Endodermal cell (in vitro differentiated cells): ENCODE results near the gene ZNF442. TPM values are rescaled to one million over a fixed set of nuclear protein-coding genes. Genes with fewer than 3 reads are reported as not detected.

Experiments used
- DNase-seq: peaks from one replicate; pipeline ENCODE4 v3.0.0-alpha.2; 2017
- H3K27ac ChIP-seq: 2 replicates; pipeline ENCODE4 v1.5.1; 2013; ENCODE audit warnings: mild to moderate bottlenecking, low read depth, low read length, moderate library complexity
- H3K27me3 ChIP-seq: 2 replicates; pipeline ENCODE4 v1.6.1; 2013; ENCODE audit warnings: mild to moderate bottlenecking, low read length, moderate library complexity; ENCODE audit not compliant: insufficient read depth, control insufficient read depth, poor library complexity, severe bottlenecking
- H3K36me3 ChIP-seq: 2 replicates; pipeline ENCODE4 v1.7.0; 2013; ENCODE audit warnings: mild to moderate bottlenecking, low read length, moderate library complexity; ENCODE audit not compliant: control insufficient read depth, insufficient read depth
- H3K4me1 ChIP-seq: one replicate; pipeline ENCODE4 v1.7.0; 2013; ENCODE audit warnings: low read length; ENCODE audit not compliant: control insufficient read depth, insufficient read depth
- H3K4me3 ChIP-seq: 2 replicates; pipeline ENCODE4 v1.5.1; 2013; ENCODE audit warnings: mild to moderate bottlenecking, low read length, moderate library complexity
- H3K9ac ChIP-seq: 2 replicates; pipeline ENCODE4 v1.6.1; 2013; ENCODE audit warnings: mild to moderate bottlenecking, low read length, moderate library complexity; ENCODE audit not compliant: poor library complexity, severe bottlenecking; ENCODE audit errors: extremely low read depth
- H3K9me3 ChIP-seq: 2 replicates; pipeline ENCODE4 v1.6.1; 2013; ENCODE audit warnings: mild to moderate bottlenecking, low read length, moderate library complexity; ENCODE audit not compliant: control insufficient read depth
- H3K27ac Mint-ChIP-seq: 2 replicates; pipeline ENCODE4 v1.8.0; 2020; ENCODE audit warnings: mixed read lengths
- H3K27me3 Mint-ChIP-seq: 2 replicates; pipeline ENCODE4 v1.8.0; 2021; ENCODE audit warnings: mild to moderate bottlenecking, mixed read lengths; ENCODE audit not compliant: insufficient read depth
- H3K36me3 Mint-ChIP-seq: 2 replicates; pipeline ENCODE4 v1.8.0; 2020; ENCODE audit warnings: low read depth, mixed read lengths
- H3K4me1 Mint-ChIP-seq: 2 replicates; pipeline ENCODE4 v1.8.0; 2020; ENCODE audit warnings: mixed read lengths
- H3K4me3 Mint-ChIP-seq: 2 replicates; pipeline ENCODE4 v1.8.0; 2020; ENCODE audit warnings: mild to moderate bottlenecking, moderate library complexity, mixed read lengths
- H3K9me3 Mint-ChIP-seq: 2 replicates; pipeline ENCODE4 v1.8.0; 2020; ENCODE audit warnings: mild to moderate bottlenecking, mixed read lengths
- CTCF ChIP-seq: fragments of 200-600 bp; sonication (generic); conservative IDR thresholded peaks from 2 replicates; pipeline ENCODE4 v1.5.0; 2021; ENCODE audit warnings: antibody characterized with exemption, mild to moderate bottlenecking
- WGBS, 2 experiments: methylation state at CpG; one replicate each; pipeline versions ENCODE4 v1.1.5 to v1.1.7; 2013; ENCODE audit warnings: missing lambda C conversion rate in 2 of 2, mixed read lengths in 1 of 2; ENCODE audit not compliant: insufficient coverage in 1 of 2, insufficient read length in 1 of 2; 5-methylcytosine and 5-hydroxymethylcytosine counted together
- long read RNA-seq, 4 experiments: library from polyadenylated mRNA in 2 of 4; library from RNA in 1 of 4; library from capped mRNA in 1 of 4; stranded (forward) in 3 of 4; unstranded in 1 of 4; transcript quantifications; one replicate each; pipeline ENCODE4 v2.0.0, GENCODE V29; 2020 to 2021; ENCODE audit warnings: inconsistent platforms in 1 of 4
- polyA plus RNA-seq, 2 experiments: library from polyadenylated mRNA; stranded (reverse); fragments of 50-300 nt; gene quantifications; one replicate each; pipeline ENCODE4 v1.2.3, GENCODE V29; 2013
- total RNA-seq, 2 donors: library from RNA; stranded (reverse); fragmentation: NEBNext Ultra II Directional in 1 of 2; extraction: Animal tissue kit (Norgen Biotek cat#: 25700) in 1 of 2; gene quantifications; 2 replicates in 1 of 2; 3 replicates in 1 of 2; pipeline ENCODE4 v1.2.1, GENCODE V29; 2021

Gene ZNF442
- 1 to 10 TPM; 2.7 to 3.5 TPM for total RNA-seq
- polyA plus RNA-seq (2013, experiment 1 of 2), result 2.5 TPM
- polyA plus RNA-seq (2013, experiment 2 of 2), result 2.4 TPM
- long read RNA-seq, experiment 1, result 0 reads
- long read RNA-seq, experiment 2, partial matches to known transcripts, result 0 of 1 reads
- long read RNA-seq, experiment 2, other reads (novel, unspliced or antisense), result 0 of 1 reads
- long read RNA-seq, experiment 3, transcript ZNF442-203 (3 exons, 1,906 nt), result major isoform, 6 of 9 reads
- long read RNA-seq, experiment 3, partial matches to known transcripts, result 0 of 9 reads
- long read RNA-seq, experiment 3, other reads (novel, unspliced or antisense), result 3 of 9 reads
- long read RNA-seq, experiment 4, partial matches to known transcripts, result 0 of 2 reads
- long read RNA-seq, experiment 4, other reads (novel, unspliced or antisense), result 0 of 2 reads

GRCh38 chr19:12365236-12366162 is at the start of gene ZNF442:
Gene ZNF442, minus strand, starts transcription at chr19:12365683. Its CDS starts 2,052 bp downstream, at chr19:12363631.
- H3K9me3 Mint-ChIP-seq, result peaks cover 72% of the 10 kb centered on the region
- H3K4me1 Mint-ChIP-seq, result no peaks in the 10 kb centered on the region
- WGBS, 2 experiments, result 0 to 1% methylated on average over 7 to 51 of the region's 51 CpGs
- H3K9ac ChIP-seq, result peak within 1 kb of the TSS; percentile 78
- H3K36me3 Mint-ChIP-seq, result peaks cover 16% of the 10 kb centered on the region
- H3K4me3 ChIP-seq, result peak within 1 kb of the TSS; percentile 92
- TF ChIP-seq CTCF, result peak; percentile 74
- H3K27me3 Mint-ChIP-seq, result peaks cover 23% of the 10 kb centered on the region
- peak; percentile 98 for DNase-seq
- H3K4me3 Mint-ChIP-seq, result peak within 1 kb of the TSS; percentile 76
- peak within 1 kb of the TSS; percentile 85 for H3K27ac ChIP-seq
- no peaks in the 10 kb centered on the region for H3K36me3 ChIP-seq
- no peaks in the 10 kb centered on the region for H3K4me1 ChIP-seq
- no peaks in the 10 kb centered on the region for H3K27me3 ChIP-seq
- peaks cover 31% of the 10 kb centered on the region for H3K9me3 ChIP-seq
- H3K27ac Mint-ChIP-seq, result peak within 1 kb of the TSS; percentile 93

GRCh38 chr19:12411893-12412292 is 46.4 kb upstream of the ZNF442 start:
- Mint-ChIP-seq H3K4me3 (no peak overlapping the region), H3K27me3 (peaks cover 2% of the 10 kb centered on the region), H3K9me3 (peaks cover 59% of the 10 kb centered on the region), H3K4me1 (no peaks in the 10 kb centered on the region), H3K27ac (no peak overlapping the region), H3K36me3 (peaks cover 29% of the 10 kb centered on the region)
- 95% methylated on average over 2 of the region's 2 CpGs; no CpG with 5 or more reads in 1 of the 2 experiments for WGBS, 2 experiments
- Histone ChIP-seq H3K9ac (no peak overlapping the region), H3K4me1 (no peaks in the 10 kb centered on the region), H3K4me3 (no peak overlapping the region), H3K36me3 (no peaks in the 10 kb centered on the region), H3K27me3 (no peaks in the 10 kb centered on the region), H3K9me3 (peaks cover 12% of the 10 kb centered on the region), H3K27ac (no peak overlapping the region)
- TF ChIP-seq CTCF, result no peak
- no peak for DNase-seq

DNA sequence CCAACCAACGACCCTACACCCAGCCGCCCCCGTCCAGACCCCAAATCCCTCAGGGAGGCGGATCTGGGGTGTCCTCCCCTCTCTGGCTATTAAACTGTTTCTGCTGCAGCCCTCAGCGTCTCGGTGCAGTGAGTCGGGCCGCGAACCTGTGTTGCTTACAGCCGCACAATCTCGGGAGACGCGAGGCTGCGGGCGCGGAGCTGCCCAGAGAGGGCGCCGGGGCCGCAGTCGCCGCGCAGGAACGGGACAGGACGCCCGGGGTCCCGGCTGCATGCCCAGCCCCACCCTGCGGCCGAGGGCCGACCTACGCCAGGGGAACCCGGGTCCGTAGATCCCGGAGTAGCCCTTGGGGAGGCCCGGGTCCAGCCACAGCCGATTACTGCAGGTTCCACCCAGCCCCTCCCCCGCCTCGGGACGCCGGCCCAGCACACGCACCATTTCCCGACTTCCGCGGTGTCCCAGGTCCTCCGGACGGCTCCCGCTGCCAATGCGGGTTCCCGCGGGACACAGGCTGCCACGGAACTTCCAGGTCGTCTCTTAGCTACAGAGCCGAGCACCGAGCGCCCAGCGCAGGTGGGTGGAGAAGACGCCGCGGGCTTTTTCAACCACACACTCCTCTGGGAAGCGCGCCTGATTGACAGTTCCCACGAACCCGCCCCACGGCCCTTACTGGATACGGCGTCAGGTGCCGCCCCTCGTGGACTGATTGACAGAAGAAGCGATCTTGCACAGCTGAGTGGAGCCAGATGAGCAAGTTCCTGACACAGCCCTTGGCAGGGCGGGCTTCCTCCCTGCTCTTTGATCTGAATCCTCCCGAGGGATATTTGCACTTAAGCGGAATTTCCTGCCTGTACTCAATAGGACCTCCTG is 35.4 kb upstream of the ZNF442 start, which contains the start of gene ZNF799:
Gene ZNF799, minus strand, starts transcription at position 639 of the 870 bp plus-strand sequence. Its CDS starts 201 bp downstream, at position 438.
- H3K27me3 ChIP-seq, result no peaks in the 10 kb centered on the region
- H3K4me1 Mint-ChIP-seq, result peaks cover 4% of the 10 kb centered on the region
- no peaks in the 10 kb centered on the region for H3K36me3 ChIP-seq
- no peaks in the 10 kb centered on the region for H3K9me3 ChIP-seq
- peak within 1 kb of the TSS; percentile 80 for H3K9ac ChIP-seq
- peaks cover 5% of the 10 kb centered on the region for H3K27me3 Mint-ChIP-seq
- no peaks in the 10 kb centered on the region for H3K4me1 ChIP-seq
- peak; percentile 98 for DNase-seq
- H3K36me3 Mint-ChIP-seq, result peaks cover 20% of the 10 kb centered on the region
- peaks cover 38% of the 10 kb centered on the region for H3K9me3 Mint-ChIP-seq
- H3K27ac Mint-ChIP-seq, result peak within 1 kb of the TSS; percentile 97
- H3K27ac ChIP-seq, result no peak within 1 kb of the TSS
- peak within 1 kb of the TSS; percentile 92 for H3K4me3 Mint-ChIP-seq
- TF ChIP-seq CTCF, result peak; percentile 41
- WGBS, 2 experiments, result 0 to 1% methylated on average over 35 to 71 of the region's 71 CpGs
- peak within 1 kb of the TSS; percentile 89 for H3K4me3 ChIP-seq
